Brain microvascular endothelial cell (primary cell): ENCODE data around the gene TRPV4.

Experiments
- DNase-seq: peaks from one replicate; pipeline ENCODE4 v3.0.0-alpha.2; 2020
- H3K27ac ChIP-seq: fragments of 250-450 bp; sonication (Bioruptor Pico); 2 replicates; pipeline ENCODE4 v1.5.1; 2020; ENCODE audit warnings: mild to moderate bottlenecking, moderate library complexity
- H3K27me3 ChIP-seq: fragments of 250-450 bp; sonication (Bioruptor Pico); replicated peaks from 2 replicates; pipeline ENCODE4 v1.5.1; 2020; ENCODE audit warnings: mild to moderate bottlenecking
- H3K36me3 ChIP-seq: fragments of 250-450 bp; sonication (Bioruptor Pico); replicated peaks from 2 replicates; pipeline ENCODE4 v1.5.1; 2020; ENCODE audit warnings: mild to moderate bottlenecking
- H3K4me3 ChIP-seq: 2 replicates; pipeline ENCODE4 v1.5.1; 2011; ENCODE audit warnings: low read depth, mild to moderate bottlenecking, control low read depth, low read length, moderate library complexity
- CTCF ChIP-seq: IDR thresholded peaks from 2 replicates; pipeline ENCODE4 v1.5.1; 2011; ENCODE audit warnings: low read depth, mild to moderate bottlenecking, moderate library complexity, low read length, control low read depth, inconsistent platforms; ENCODE audit errors: missing control alignments
- in situ Hi-C: cut with HindIII; loops from 2 replicates; pipeline ENCODE4 v1.10.0; 2017; ENCODE audit warnings: low sequenced_read_pairs, low pct_ligation_motif_present

Gene TRPV4

GRCh38 chr12:109878749-109879148, 45.6 kb upstream of the TRPV4 start:
- in situ Hi-C loops: no loop called here
- no peak overlapping the region for H3K27ac ChIP-seq
- DNase-seq: no peak
- no peaks in the 10 kb centered on the region for H3K27me3 ChIP-seq
- H3K4me3 ChIP-seq: peak overlapping the region; percentile 80
- TF ChIP-seq CTCF: no peak
- no peaks in the 10 kb centered on the region for H3K36me3 ChIP-seq

GRCh38 chr12:109878247-109878625, 45.0 kb upstream of the TRPV4 start:
- no peak for DNase-seq
- no peak overlapping the region for H3K4me3 ChIP-seq
- no peak for TF ChIP-seq CTCF
- H3K27ac ChIP-seq: no peak overlapping the region
- no peaks in the 10 kb centered on the region for H3K36me3 ChIP-seq
- in situ Hi-C loops: no loop called here
- no peaks in the 10 kb centered on the region for H3K27me3 ChIP-seq

- Histone ChIP-seq H3K27ac (no peak overlapping the region), H3K27me3 (no peaks in the 10 kb centered on the region), H3K4me3 (no peak overlapping the region), H3K36me3 (no peaks in the 10 kb centered on the region)
- in situ Hi-C loops: no loop called here
- no peak for DNase-seq
- no peak for TF ChIP-seq CTCF
These were observed 44.5 kb upstream of the TRPV4 start for GRCh38 chr12:109877504-109878246.

- DNase-seq: no peak
- H3K27ac ChIP-seq: no peak overlapping the region
- in situ Hi-C loops: no loop called here
These were observed 43.2 kb upstream of the TRPV4 start for GRCh38 chr12:109876406-109876805.

GRCh38 chr12:109875572-109876131, 42.5 kb upstream of the TRPV4 start:
- Histone ChIP-seq H3K36me3 (no peaks in the 10 kb centered on the region), H3K4me3 (no peak overlapping the region), H3K27ac (no peak overlapping the region), H3K27me3 (no peaks in the 10 kb centered on the region)
- no peak for TF ChIP-seq CTCF
- DNase-seq: no peak
- in situ Hi-C loops: no loop called here

More at GRCh38 chr12:109876406-109876805, 43.2 kb upstream of the TRPV4 start:
- no peaks in the 10 kb centered on the region for H3K27me3 ChIP-seq
- H3K4me3 ChIP-seq: no peak overlapping the region
- H3K36me3 ChIP-seq: no peaks in the 10 kb centered on the region
- TF ChIP-seq CTCF: no peak

GRCh38 chr12:109873653-109874052, 40.5 kb upstream of the TRPV4 start:
- in situ Hi-C loops: no loop called here
- H3K4me3 ChIP-seq: no peak overlapping the region
- H3K27me3 ChIP-seq: no peaks in the 10 kb centered on the region
- no peak for TF ChIP-seq CTCF
- H3K36me3 ChIP-seq: no peaks in the 10 kb centered on the region
- H3K27ac ChIP-seq: no peak overlapping the region
- DNase-seq: no peak
